ENCODE measurements around the gene SNTA1. TPM values are rescaled to one million over a fixed set of nuclear protein-coding genes. Genes with fewer than 3 reads are reported as not detected.

The SNTA1 gene
- total and polyA plus RNA-seq, 9 of the 15 experiments (the other 6 are each of a cell fraction or from before 2014, with no cell fraction given) = 1.2 to 40.8 (median 20.3) TPM

DNA sequence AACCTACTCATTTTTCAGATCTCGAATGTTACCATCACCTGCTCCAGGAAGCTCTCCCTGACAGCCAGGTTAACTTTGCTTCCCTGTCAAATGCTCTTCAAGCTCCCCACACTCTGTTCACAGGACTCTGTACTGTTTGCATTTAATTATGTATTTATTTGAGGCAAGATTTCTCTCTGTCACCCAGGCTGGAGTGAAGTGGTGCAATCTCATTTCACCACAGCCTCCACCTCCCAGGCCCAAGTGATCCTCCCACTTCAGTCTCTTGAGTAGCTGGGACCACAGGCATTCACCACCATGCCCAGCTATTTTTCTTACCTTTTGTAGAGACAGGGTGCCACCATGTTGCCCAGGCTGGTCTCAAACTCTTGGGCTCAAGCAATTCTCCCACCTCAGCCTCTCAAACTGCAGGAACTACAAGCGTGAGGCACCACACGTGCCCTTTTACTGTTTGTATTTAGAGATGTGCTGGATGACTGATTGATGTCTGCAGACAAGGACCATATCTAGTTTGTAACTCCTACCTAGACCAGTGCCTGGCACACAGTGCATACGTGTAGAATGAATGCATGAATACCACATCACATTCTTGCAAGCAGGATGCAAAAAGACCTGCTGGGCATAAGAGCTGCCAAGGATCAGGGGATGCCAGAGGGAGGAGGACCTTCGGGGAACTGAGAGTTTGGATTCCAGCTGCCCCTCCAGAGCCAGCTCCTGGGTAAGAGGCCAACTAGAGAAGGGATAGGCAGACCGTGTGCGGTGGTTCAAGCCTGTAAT, 30.7 kb upstream of the SNTA1 start:
- ChIA-PET POLR2A (interaction anchor here (0.8 kb wide), 1 partner anchor 15 kb away, joined by 3 read pairs; the partner anchor contains the start of gene CBFA2T2), CTCF (ENCODE audit: low intra/inter-chr PET ratio) (no interaction called here)
- in situ Hi-C loops (cut with MboI) (no loop called here), intact Hi-C loops (cut with micrococcal nuclease) (no loop called here)
- Histone ChIP-seq H3K9ac (ENCODE audit: insufficient read depth in 1 of 2, low read depth in 2 of 2, low read length in 2 of 2) (no peak overlapping the region), H3K36me3 (ENCODE audit: control insufficient read depth, insufficient read depth, low read length) (no peaks in the 10 kb centered on the region), H3K9me3 (replicated peaks; ENCODE audit: control insufficient read depth, insufficient read depth, low read depth, low read length) (no peaks in the 10 kb centered on the region), H3K4me1 (replicated peaks in 1 of 2; ENCODE audit: control insufficient read depth in 2 of 2, insufficient read depth in 2 of 2, low read length in 2 of 2) (peaks cover 2 to 14% of the 10 kb centered on the region in 2 experiments), H3K27me3 (ENCODE audit: control insufficient read depth in 2 of 2, insufficient read depth in 2 of 2, low read length in 2 of 2) (peaks cover 5 to 16% of the 10 kb centered on the region in 2 experiments; a peak in 4 of 5 replicates), H2AFZ (ENCODE audit: low read depth, low read length) (no peak overlapping the region), H3K79me2 (ENCODE audit: control insufficient read depth, insufficient read depth, low read length) (no peaks in the 10 kb centered on the region), H3K4me2 (ENCODE audit: insufficient read depth, low read length) (no peak overlapping the region), H3K9me1 (ENCODE audit: control insufficient read depth, insufficient read depth, low read length) (no peaks in the 10 kb centered on the region), H4K20me1 (replicated peaks; ENCODE audit: control insufficient read depth, insufficient read depth, low read length) (0 out of 2 replicates have a peak, but pooled peaks cover 7% of the 10 kb centered on the region), H3K27ac (ENCODE audit: extremely low read depth, low read depth, low read length) (no peak overlapping the region), H3K4me3 (no peak overlapping the region)
- FAIRE-seq = no peak
- ATAC-seq = no peak
- no peak for DNase-seq (ENCODE audit: extremely low read depth in 1 of 4, low spot score in 3 of 4)
- WGBS (ENCODE audit: insufficient coverage, low coverage, missing lambda C conversion rate) = 12% methylated on average over 7 of the region's 7 CpGs
- TF ChIP-seq SIN3A (IDR thresholded peaks at IDR 0.05; ENCODE audit: borderline replicate concordance in 2 of 2, control insufficient read depth in 1 of 2, low read depth in 2 of 2, low read length in 2 of 2) = no peak
- TF ChIP-seq, protein P1, sequence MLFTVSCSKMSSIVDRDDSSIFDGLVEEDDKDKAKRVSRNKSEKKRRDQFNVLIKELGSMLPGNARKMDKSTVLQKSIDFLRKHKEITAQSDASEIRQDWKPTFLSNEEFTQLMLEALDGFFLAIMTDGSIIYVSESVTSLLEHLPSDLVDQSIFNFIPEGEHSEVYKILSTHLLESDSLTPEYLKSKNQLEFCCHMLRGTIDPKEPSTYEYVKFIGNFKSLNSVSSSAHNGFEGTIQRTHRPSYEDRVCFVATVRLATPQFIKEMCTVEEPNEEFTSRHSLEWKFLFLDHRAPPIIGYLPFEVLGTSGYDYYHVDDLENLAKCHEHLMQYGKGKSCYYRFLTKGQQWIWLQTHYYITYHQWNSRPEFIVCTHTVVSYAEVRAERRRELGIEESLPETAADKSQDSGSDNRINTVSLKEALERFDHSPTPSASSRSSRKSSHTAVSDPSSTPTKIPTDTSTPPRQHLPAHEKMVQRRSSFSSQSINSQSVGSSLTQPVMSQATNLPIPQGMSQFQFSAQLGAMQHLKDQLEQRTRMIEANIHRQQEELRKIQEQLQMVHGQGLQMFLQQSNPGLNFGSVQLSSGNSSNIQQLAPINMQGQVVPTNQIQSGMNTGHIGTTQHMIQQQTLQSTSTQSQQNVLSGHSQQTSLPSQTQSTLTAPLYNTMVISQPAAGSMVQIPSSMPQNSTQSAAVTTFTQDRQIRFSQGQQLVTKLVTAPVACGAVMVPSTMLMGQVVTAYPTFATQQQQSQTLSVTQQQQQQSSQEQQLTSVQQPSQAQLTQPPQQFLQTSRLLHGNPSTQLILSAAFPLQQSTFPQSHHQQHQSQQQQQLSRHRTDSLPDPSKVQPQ (CRISPR knock-in tag; IDR thresholded peaks at IDR 0.05; ENCODE audit: borderline replicate concordance) = no peak
- TF ChIP-seq CEBPB (tag; IDR thresholded peaks at IDR 0.05) = peak; percentile 16; the same call in 1 of the 2 replicates
- TF ChIP-seq SRSF1 (IDR thresholded peaks at IDR 0.05; ENCODE audit: low read depth, low read length) = no peak
- BruUV-seq (replicated peaks) = no TSS peak
